NOMO-1 treated with DMSO at 0.1 percent for 48 hours (cell line): ENCODE measurements around the gene OR10P1.
"Not testable (repeated sequence)": the region's sequence is repeated elsewhere in the genome, so short reads cannot be mapped to it uniquely, and the experiment has no call there.

Experiments
- DNase-seq: peaks from one replicate; lab custom pipeline; 2025; ENCODE audit not compliant: unreplicated experiment; lab: John Stamatoyannopoulos, UW

Gene OR10P1

GRCh38 chr12:55636853-55637252 lies at the start of gene OR10P1:
OR10P1 (plus strand) TSS chr12:55636892; CDS start chr12:55636892, 0 bp downstream.
- no peak for DNase-seq

GRCh38 chr12:55590152-55590551 lies 46.5 kb upstream of the OR10P1 start:
- not testable (repeated sequence) for DNase-seq

- DNase-seq: no peak
Observed at GRCh38 chr12:55607821-55608594, 28.7 kb upstream of the OR10P1 start.

GRCh38 chr12:55610598-55610997 lies 26.1 kb upstream of the OR10P1 start:
- DNase-seq: no peak

- no peak for DNase-seq
Observed at GRCh38 chr12:55612646-55613045, 24.0 kb upstream of the OR10P1 start.

- no peak for DNase-seq
Observed at GRCh38 chr12:55614764-55615163, 21.9 kb upstream of the OR10P1 start.

- peak; percentile 90 for DNase-seq
Observed at GRCh38 chr12:55619354-55620138, 17.1 kb upstream of the OR10P1 start.

- DNase-seq: no peak
Observed at GRCh38 chr12:55624056-55624455, 12.6 kb upstream of the OR10P1 start.

- no peak for DNase-seq
Observed at GRCh38 chr12:55626154-55626553, 10.5 kb upstream of the OR10P1 start.

GRCh38 chr12:55629058-55629841 lies 7.4 kb upstream of the OR10P1 start:
- peak; percentile 60 for DNase-seq

GRCh38 chr12:55631056-55631455 lies 5.6 kb upstream of the OR10P1 start:
- no peak for DNase-seq

- DNase-seq: no peak
Observed at GRCh38 chr12:55631733-55632132, 5.0 kb upstream of the OR10P1 start.

- no peak for DNase-seq
Observed at GRCh38 chr12:55633151-55633550, 3.5 kb upstream of the OR10P1 start.

GRCh38 chr12:55636116-55636655 lies 506 bp upstream of the OR10P1 start:
- DNase-seq: no peak

GRCh38 chr12:55637467-55637866 lies 775 bp downstream of the OR10P1 start:
- no peak for DNase-seq

- DNase-seq: peak; percentile 20
Observed at GRCh38 chr12:55641595-55641994, 4.9 kb downstream of the OR10P1 start.

GRCh38 chr12:55642267-55642666 lies 5.6 kb downstream of the OR10P1 start:
- DNase-seq: peak; percentile 97

GRCh38 chr12:55642669-55643068 lies 6.0 kb downstream of the OR10P1 start:
- peak; percentile 53 for DNase-seq

- DNase-seq: no peak
Observed at GRCh38 chr12:55644591-55644990, 7.9 kb downstream of the OR10P1 start.

GRCh38 chr12:55647027-55647426 lies 10.3 kb downstream of the OR10P1 start:
- DNase-seq: no peak

GRCh38 chr12:55650620-55651298 lies 14.1 kb downstream of the OR10P1 start:
- peak; percentile 81 for DNase-seq
